ENCODE results near the gene GHRL.
"Not testable (repeated sequence)": the region's sequence is repeated elsewhere in the genome, so short reads cannot be mapped to it uniquely, and the experiment has no call there.

GHRL gene

GRCh38 chr3:10303785-10304184, 11.0 kb upstream of the GHRL start:
- no peak overlapping the region for H3K27ac Mint-ChIP-seq
- no peaks in the 10 kb centered on the region for H3K27me3 Mint-ChIP-seq (ENCODE audit: low read depth)
- H3K4me1 Mint-ChIP-seq: peaks cover 10% of the 10 kb centered on the region
- TF ChIP-seq CTCF (IDR thresholded peaks at IDR 0.05; ENCODE audit: unreplicated experiment in 3 of 3): no peak
- no peak overlapping the region for H3K4me3 Mint-ChIP-seq
- peaks cover 85% of the 10 kb centered on the region for H3K36me3 Mint-ChIP-seq (ENCODE audit: low read depth)
- H3K9me3 Mint-ChIP-seq: no peaks in the 10 kb centered on the region

GRCh38 chr3:10303105-10303504, 10.4 kb upstream of the GHRL start:
- Mint-ChIP-seq H3K27ac (no peak overlapping the region), H3K36me3 (ENCODE audit: low read depth) (peaks cover 82% of the 10 kb centered on the region), H3K27me3 (ENCODE audit: low read depth) (no peaks in the 10 kb centered on the region), H3K4me3 (no peak overlapping the region), H3K4me1 (peaks cover 10% of the 10 kb centered on the region), H3K9me3 (no peaks in the 10 kb centered on the region)
- no peak for TF ChIP-seq CTCF (IDR thresholded peaks at IDR 0.05; ENCODE audit: unreplicated experiment in 3 of 3)

- no peaks in the 10 kb centered on the region for H3K27me3 Mint-ChIP-seq (ENCODE audit: low read depth)
- no peak for TF ChIP-seq CTCF (IDR thresholded peaks at IDR 0.05; ENCODE audit: unreplicated experiment in 3 of 3)
- peaks cover 69% of the 10 kb centered on the region for H3K36me3 Mint-ChIP-seq (ENCODE audit: low read depth)
- no peak overlapping the region for H3K4me3 Mint-ChIP-seq
- peaks cover 10% of the 10 kb centered on the region for H3K4me1 Mint-ChIP-seq
- H3K9me3 Mint-ChIP-seq: no peaks in the 10 kb centered on the region
- no peak overlapping the region for H3K27ac Mint-ChIP-seq
Measured at GRCh38 chr3:10300087-10300486, 7.3 kb upstream of the GHRL start.

- no peak for TF ChIP-seq CTCF (IDR thresholded peaks at IDR 0.05; ENCODE audit: unreplicated experiment in 3 of 3)
- H3K4me3 Mint-ChIP-seq: no peak overlapping the region
- H3K27me3 Mint-ChIP-seq (ENCODE audit: low read depth): no peaks in the 10 kb centered on the region
- no peaks in the 10 kb centered on the region for H3K9me3 Mint-ChIP-seq
- H3K27ac Mint-ChIP-seq: peak overlapping the region in 2 of 3 experiments; percentile 26 to 53
- peaks cover 10% of the 10 kb centered on the region for H3K4me1 Mint-ChIP-seq
- H3K36me3 Mint-ChIP-seq (ENCODE audit: low read depth): peaks cover 68% of the 10 kb centered on the region
Measured at GRCh38 chr3:10299679-10300078, 6.9 kb upstream of the GHRL start.

GRCh38 chr3:10299175-10299574, 6.4 kb upstream of the GHRL start:
- Mint-ChIP-seq H3K36me3 (ENCODE audit: low read depth) (peaks cover 65% of the 10 kb centered on the region), H3K9me3 (no peaks in the 10 kb centered on the region), H3K4me3 (no peak overlapping the region), H3K27ac (peak overlapping the region in 2 of 3 experiments; percentile 26 to 53), H3K27me3 (ENCODE audit: low read depth) (no peaks in the 10 kb centered on the region), H3K4me1 (peaks cover 10% of the 10 kb centered on the region)
- no peak for TF ChIP-seq CTCF (IDR thresholded peaks at IDR 0.05; ENCODE audit: unreplicated experiment in 3 of 3)

GRCh38 chr3:10298064-10298463, 5.3 kb upstream of the GHRL start:
- not testable (repeated sequence) for H3K27ac Mint-ChIP-seq

More at GRCh38 chr3:10298064-10298463, 5.3 kb upstream of the GHRL start:
- not testable (repeated sequence) for H3K4me3 Mint-ChIP-seq; H3K9me3 Mint-ChIP-seq; H3K27me3 Mint-ChIP-seq (ENCODE audit: low read depth)
- Mint-ChIP-seq H3K4me1 (peaks cover 10% of the 10 kb centered on the region), H3K36me3 (ENCODE audit: low read depth) (peaks cover 54% of the 10 kb centered on the region)

Measured in nephron (organoid).